NCI-H187 (cell line): ENCODE measurements around the gene NREP.

Experiments
- DNase-seq, 2 experiments: peaks; one replicate each; lab custom pipeline; 2025; lab: John Stamatoyannopoulos, UW

The NREP gene

GRCh38 chr5:111697215-111697614 lies 59.8 kb downstream of the NREP start:
- peak; percentile 9 to 33 for DNase-seq

GRCh38 chr5:111695991-111696390 lies 61.0 kb downstream of the NREP start:
- DNase-seq: no peak

GRCh38 chr5:111694133-111694532 lies 62.9 kb downstream of the NREP start:
- no peak for DNase-seq

- no peak for DNase-seq
Measured at GRCh38 chr5:111691914-111692313, 65.1 kb downstream of the NREP start.

- DNase-seq: no peak
Measured at GRCh38 chr5:111691508-111691907, 65.5 kb downstream of the NREP start.

GRCh38 chr5:111689357-111689935 lies 67.5 kb downstream of the NREP start:
- no peak for DNase-seq

GRCh38 chr5:111685969-111686368 lies 71.0 kb downstream of the NREP start:
- DNase-seq: no peak

GRCh38 chr5:111682641-111683040 lies 74.4 kb downstream of the NREP start:
- no peak for DNase-seq

- DNase-seq: no peak
Measured at GRCh38 chr5:111682121-111682520, 74.9 kb downstream of the NREP start.

- no peak for DNase-seq
Measured at GRCh38 chr5:111681414-111682120, 75.4 kb downstream of the NREP start.

GRCh38 chr5:111680737-111681413 lies 76.1 kb downstream of the NREP start:
- DNase-seq: no peak

- no peak for DNase-seq
Measured at GRCh38 chr5:111679611-111680010, 77.4 kb downstream of the NREP start.
